ENCODE data around the gene NUDT22. TPM values are rescaled to one million over a fixed set of nuclear protein-coding genes. Genes with fewer than 3 reads are reported as not detected.

Gene NUDT22
- total RNA-seq, 1 donor from 2014 or later: 158 TPM

DNA sequence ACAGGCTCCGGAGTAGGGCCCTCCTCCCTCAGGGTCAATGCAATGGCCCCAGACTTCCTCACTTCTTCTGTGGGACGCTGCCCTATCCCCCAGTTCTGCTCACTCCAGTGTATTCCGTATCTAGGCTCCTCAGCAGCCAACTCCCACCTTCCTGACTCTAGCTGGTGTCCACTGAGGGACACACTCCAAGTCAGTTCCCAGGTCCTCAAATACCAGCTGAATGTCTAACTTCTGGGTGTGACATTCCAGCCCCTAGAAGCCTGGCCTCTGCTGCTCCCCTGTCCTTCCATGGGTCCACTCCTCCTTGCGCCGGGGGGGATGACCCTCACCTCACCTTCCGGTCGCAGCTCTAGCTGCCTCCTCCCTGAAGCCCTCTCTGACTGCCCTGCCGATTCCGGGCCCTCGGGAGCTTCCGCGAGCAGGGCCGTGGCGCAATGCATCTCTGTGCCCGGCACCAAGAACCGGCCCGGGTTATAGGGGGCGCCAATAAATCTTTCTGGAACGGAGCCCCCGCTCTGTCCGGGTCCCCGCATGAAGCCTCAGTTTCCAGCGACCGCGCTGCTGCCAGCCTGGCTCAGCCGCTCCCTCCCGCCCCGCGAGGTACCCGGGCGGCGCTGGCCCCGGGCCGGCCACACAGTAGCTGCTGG lies 42.9 kb downstream of the NUDT22 start:
- Histone ChIP-seq H3K4me3 (peak overlapping the region; percentile 71 to 99), H3K27me3 (no peaks in the 10 kb centered on the region), H3K36me3 (peaks cover 20 to 32% of the 10 kb centered on the region in 2 donors), H3K4me1 (peaks cover 17 to 32% of the 10 kb centered on the region in 2 donors), H3K27ac (peak overlapping the region; percentile 90 to 98), H3K9me3 (no peaks in the 10 kb centered on the region)
- DNase-seq (ENCODE audit: low spot score in 2 of 2): peak in 1 of 2 donors; percentile 87
- TF ChIP-seq, protein P1, sequence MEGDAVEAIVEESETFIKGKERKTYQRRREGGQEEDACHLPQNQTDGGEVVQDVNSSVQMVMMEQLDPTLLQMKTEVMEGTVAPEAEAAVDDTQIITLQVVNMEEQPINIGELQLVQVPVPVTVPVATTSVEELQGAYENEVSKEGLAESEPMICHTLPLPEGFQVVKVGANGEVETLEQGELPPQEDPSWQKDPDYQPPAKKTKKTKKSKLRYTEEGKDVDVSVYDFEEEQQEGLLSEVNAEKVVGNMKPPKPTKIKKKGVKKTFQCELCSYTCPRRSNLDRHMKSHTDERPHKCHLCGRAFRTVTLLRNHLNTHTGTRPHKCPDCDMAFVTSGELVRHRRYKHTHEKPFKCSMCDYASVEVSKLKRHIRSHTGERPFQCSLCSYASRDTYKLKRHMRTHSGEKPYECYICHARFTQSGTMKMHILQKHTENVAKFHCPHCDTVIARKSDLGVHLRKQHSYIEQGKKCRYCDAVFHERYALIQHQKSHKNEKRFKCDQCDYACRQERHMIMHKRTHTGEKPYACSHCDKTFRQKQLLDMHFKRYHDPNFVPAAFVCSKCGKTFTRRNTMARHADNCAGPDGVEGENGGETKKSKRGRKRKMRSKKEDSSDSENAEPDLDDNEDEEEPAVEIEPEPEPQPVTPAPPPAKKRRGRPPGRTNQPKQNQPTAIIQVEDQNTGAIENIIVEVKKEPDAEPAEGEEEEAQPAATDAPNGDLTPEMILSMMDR (IDR thresholded peaks at IDR 0.05): no peak
- intact Hi-C loops (cut with DNase I): loop anchor here (1.0 kb wide), 2 partner anchors 18 to 36 kb away; partner anchors contain the start of genes ESRRA and PLCB3

DNA sequence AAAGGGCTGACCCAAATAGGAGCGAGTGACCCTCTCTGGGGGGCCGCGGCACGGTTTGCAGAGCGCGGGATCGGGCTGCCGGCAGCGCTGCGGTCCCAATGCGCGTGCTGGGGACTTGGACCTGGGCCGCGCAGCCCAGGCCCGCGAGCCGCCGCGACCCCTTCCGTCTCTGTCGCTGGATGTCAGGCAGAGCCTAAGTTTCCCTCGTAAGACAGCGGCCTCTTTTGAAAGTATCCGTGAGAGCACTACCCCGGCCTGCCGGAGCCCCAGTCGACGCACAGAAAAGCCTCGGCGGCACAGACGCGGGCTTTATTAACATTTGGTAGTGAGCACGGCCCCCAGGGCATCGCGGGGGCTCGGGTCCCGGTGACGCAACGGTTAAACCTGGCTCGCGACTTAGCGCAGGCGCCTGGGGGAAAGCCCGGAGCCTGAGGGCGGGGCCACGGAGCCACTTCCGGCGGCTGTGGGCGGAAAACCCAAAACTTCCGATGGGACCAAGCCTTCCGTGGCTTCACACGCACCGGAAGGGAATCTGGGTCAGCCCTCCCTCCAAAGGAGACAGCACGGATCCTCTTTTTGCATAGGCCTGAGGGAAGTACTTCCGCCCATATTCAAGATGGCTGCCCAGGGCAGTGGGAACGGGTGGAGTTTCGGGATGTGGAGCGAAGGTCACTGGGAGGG lies 43.6 kb downstream of the NUDT22 start:
- intact Hi-C loops (cut with DNase I): loop anchor here (1.0 kb wide), 5 partner anchors 15 to 48 kb away; partner anchors contain the start of genes BAD, ESRRA, FKBP2 and PLCB3
- peak; percentile 96 to 99 for DNase-seq (ENCODE audit: low spot score in 2 of 2)
- peaks cover 16 to 26% of the 10 kb centered on the region in 2 donors for H3K36me3 ChIP-seq
- H3K4me1 ChIP-seq: peaks cover 17 to 32% of the 10 kb centered on the region in 2 donors
- no peaks in the 10 kb centered on the region for H3K9me3 ChIP-seq
- peak overlapping the region; percentile 90 to 98 for H3K27ac ChIP-seq
- H3K4me3 ChIP-seq: peak overlapping the region; percentile 71 to 99
- no peaks in the 10 kb centered on the region for H3K27me3 ChIP-seq
- TF ChIP-seq, protein P1 (IDR thresholded peaks at IDR 0.05): peak in 2 of 3 experiments; percentile 15 to 35

DNA sequence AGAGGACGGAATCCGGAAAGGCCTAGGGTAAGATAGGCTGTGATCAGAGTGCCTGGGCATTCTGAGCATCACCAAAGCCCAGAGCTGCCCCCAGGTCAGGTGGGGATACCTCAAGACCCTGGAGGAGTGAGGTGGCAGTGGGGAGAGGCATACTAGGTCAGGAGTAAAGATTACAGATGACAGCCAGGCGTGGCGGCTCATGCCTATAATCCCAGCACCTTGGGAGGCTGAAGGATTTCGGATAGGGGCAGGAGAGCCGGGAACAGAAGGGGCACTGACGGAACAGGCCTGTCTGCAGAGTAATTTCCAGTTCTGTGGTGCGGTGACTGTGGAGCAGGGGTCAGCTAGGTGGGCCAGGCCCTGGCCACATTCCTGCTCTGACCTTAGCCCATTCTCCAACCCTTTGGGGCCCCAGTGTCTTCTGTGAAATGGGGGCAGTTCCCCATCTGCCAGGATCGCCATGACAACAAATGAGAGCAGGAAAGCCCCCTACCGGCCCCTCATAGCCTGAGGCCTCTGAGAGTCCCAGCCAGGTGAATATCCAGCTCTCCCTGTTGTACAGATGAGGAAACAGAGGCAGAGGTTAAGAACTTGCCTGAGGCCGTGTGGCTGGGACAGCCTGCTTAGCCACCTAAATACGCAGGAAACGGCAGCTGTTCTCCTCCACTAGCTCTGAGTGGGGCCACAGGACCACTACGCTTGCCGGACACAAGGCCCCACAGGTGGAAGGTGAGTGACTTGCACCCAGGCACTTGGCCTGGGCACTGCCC lies 49.1 kb downstream of the NUDT22 start:
- H3K9me3 ChIP-seq: no peaks in the 10 kb centered on the region

DNA sequence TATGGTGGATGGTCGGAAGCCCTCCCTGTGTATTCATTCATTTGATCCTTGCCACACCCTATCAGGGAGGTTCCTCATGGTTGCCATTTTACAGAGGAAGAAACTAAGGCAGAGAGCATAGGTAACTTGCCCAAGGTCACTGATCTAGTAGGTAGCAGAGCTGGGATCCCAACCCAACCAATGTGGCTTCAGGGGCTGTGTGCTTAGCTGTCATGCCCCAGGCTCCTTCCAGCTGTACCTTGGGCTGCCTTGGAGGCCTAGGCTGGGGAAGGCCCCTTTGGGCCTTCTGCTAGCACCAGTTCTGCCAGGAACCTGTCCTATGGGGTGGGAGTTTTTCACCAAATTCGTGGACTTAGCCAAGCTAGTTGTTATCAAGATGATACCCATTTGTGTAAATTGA lies 49.8 kb downstream of the NUDT22 start:
- DNase-seq (ENCODE audit: low spot score in 2 of 2): no peak
- H3K4me1 ChIP-seq: peaks cover 5 to 9% of the 10 kb centered on the region in 2 donors
- H3K9me3 ChIP-seq: no peaks in the 10 kb centered on the region
- no peak overlapping the region for H3K27ac ChIP-seq
- peaks cover 13 to 35% of the 10 kb centered on the region in 2 donors for H3K36me3 ChIP-seq
- intact Hi-C loops (cut with DNase I): no loop called here
- TF ChIP-seq, protein P1 (IDR thresholded peaks at IDR 0.05): no peak
- H3K27me3 ChIP-seq: no peaks in the 10 kb centered on the region
- H3K4me3 ChIP-seq: no peak overlapping the region

More for the DNA sequence above, 49.1 kb downstream of the NUDT22 start:
- Histone ChIP-seq H3K4me1 (peaks cover 5 to 9% of the 10 kb centered on the region in 2 donors), H3K36me3 (peaks cover 13 to 34% of the 10 kb centered on the region in 2 donors), H3K27ac (no peak overlapping the region), H3K27me3 (no peaks in the 10 kb centered on the region), H3K4me3 (no peak overlapping the region)
- intact Hi-C loops (cut with DNase I): no loop called here
- no peak for DNase-seq (ENCODE audit: low spot score in 2 of 2)
- TF ChIP-seq, protein P1 (IDR thresholded peaks at IDR 0.05): no peak

DNA sequence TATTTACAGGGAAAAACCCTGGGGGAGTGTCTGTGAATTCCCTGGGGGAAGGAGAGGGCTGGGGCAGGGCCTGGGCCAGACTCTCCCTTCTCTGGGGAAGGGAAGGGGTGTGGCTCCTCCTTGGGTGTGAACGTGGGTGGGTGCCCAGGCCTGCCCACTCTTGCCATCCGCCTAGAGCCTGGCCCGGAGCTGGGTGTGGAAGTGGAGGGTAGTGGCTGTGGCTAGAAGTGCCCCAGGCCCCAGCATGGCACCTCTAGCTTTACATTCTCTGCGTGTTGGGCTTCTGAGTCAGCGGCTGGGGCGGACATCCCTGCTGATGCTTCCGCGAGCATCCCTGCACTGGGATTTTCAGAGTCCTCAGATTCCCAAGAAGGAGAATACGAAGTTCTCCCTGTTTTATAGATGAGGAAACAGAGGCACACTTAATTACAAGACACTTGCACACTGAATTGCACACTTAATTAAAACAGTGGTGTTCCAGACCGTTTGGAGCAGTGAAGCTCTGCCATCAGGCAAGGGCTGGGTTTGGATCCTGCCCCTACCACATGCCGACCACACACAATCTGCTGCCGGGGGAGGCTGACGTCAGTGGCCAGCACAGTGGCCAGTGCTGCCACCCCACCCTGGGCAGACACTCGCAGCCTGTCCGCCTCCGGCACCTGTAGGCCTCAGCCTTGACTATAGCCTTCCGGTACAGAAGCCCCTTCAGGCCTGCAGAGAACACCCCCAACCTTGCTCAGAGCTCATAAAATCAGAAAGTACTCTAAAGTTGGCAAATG lies 50.8 kb downstream of the NUDT22 start:
- TF ChIP-seq, protein P1 (IDR thresholded peaks at IDR 0.05): no peak
- Histone ChIP-seq H3K27ac (no peak overlapping the region), H3K9me3 (no peaks in the 10 kb centered on the region), H3K27me3 (no peaks in the 10 kb centered on the region), H3K36me3 (peaks cover 13 to 39% of the 10 kb centered on the region in 2 donors), H3K4me1 (peaks cover 1 to 4% of the 10 kb centered on the region in 2 donors), H3K4me3 (no peak overlapping the region)
- intact Hi-C loops (cut with DNase I): no loop called here
- DNase-seq (ENCODE audit: low spot score in 2 of 2): no peak

Data from ascending aorta (tissue), 2 donors.